Measurements from ENCODE around the gene FLRT2.

FLRT2 gene

GRCh38 chr14:85516239-85517113 lies 13.5 kb upstream of the FLRT2 start:
- Histone ChIP-seq H3K36me3 (ENCODE audit: control insufficient read depth, insufficient read depth, low read length) (no peaks in the 10 kb centered on the region), H3K4me1 (ENCODE audit: control insufficient read depth, insufficient read depth, low read length) (no peaks in the 10 kb centered on the region), H3K27me3 (ENCODE audit: control insufficient read depth, insufficient read depth, low read length, poor library complexity, severe bottlenecking) (no peaks in the 10 kb centered on the region), H3K27ac (ENCODE audit: insufficient read depth, low read depth, low read length, poor library complexity, severe bottlenecking) (no peak overlapping the region), H3K4me3 (ENCODE audit: insufficient read depth, low read depth, low read length) (no peak overlapping the region), H3K9me3 (ENCODE audit: control insufficient read depth, low read length) (no peaks in the 10 kb centered on the region)
- 93 to 96% methylated on average over 4 of the region's 5 CpGs for WGBS, 2 experiments

- WGBS, 2 experiments: 82 to 95% methylated on average over 2 of the region's 2 CpGs
- Histone ChIP-seq H3K9me3 (ENCODE audit: control insufficient read depth, low read length) (no peaks in the 10 kb centered on the region), H3K4me1 (ENCODE audit: control insufficient read depth, insufficient read depth, low read length) (no peaks in the 10 kb centered on the region), H3K4me3 (ENCODE audit: insufficient read depth, low read depth, low read length) (no peak overlapping the region), H3K27ac (ENCODE audit: insufficient read depth, low read depth, low read length, poor library complexity, severe bottlenecking) (no peak overlapping the region), H3K27me3 (ENCODE audit: control insufficient read depth, insufficient read depth, low read length, poor library complexity, severe bottlenecking) (no peaks in the 10 kb centered on the region), H3K36me3 (ENCODE audit: control insufficient read depth, insufficient read depth, low read length) (no peaks in the 10 kb centered on the region)
These were observed 12.7 kb upstream of the FLRT2 start for GRCh38 chr14:85517114-85517688.

- Histone ChIP-seq H3K27me3 (ENCODE audit: control insufficient read depth, insufficient read depth, low read length, poor library complexity, severe bottlenecking) (no peaks in the 10 kb centered on the region), H3K4me3 (ENCODE audit: insufficient read depth, low read depth, low read length) (no peak overlapping the region), H3K36me3 (ENCODE audit: control insufficient read depth, insufficient read depth, low read length) (no peaks in the 10 kb centered on the region), H3K9me3 (ENCODE audit: control insufficient read depth, low read length) (no peaks in the 10 kb centered on the region), H3K4me1 (ENCODE audit: control insufficient read depth, insufficient read depth, low read length) (no peaks in the 10 kb centered on the region), H3K27ac (ENCODE audit: insufficient read depth, low read depth, low read length, poor library complexity, severe bottlenecking) (no peak overlapping the region)
- no CpG with 5 or more reads among the region's 1 CpG for WGBS, 2 experiments
These were observed 10.2 kb upstream of the FLRT2 start for GRCh38 chr14:85519661-85520305.

GRCh38 chr14:85520581-85520980 lies 9.4 kb upstream of the FLRT2 start:
- 88 to 92% methylated on average over 4 of the region's 4 CpGs for WGBS, 2 experiments
- Histone ChIP-seq H3K27ac (ENCODE audit: insufficient read depth, low read depth, low read length, poor library complexity, severe bottlenecking) (no peak overlapping the region), H3K9me3 (ENCODE audit: control insufficient read depth, low read length) (no peaks in the 10 kb centered on the region), H3K4me3 (ENCODE audit: insufficient read depth, low read depth, low read length) (no peak overlapping the region), H3K4me1 (ENCODE audit: control insufficient read depth, insufficient read depth, low read length) (no peaks in the 10 kb centered on the region), H3K36me3 (ENCODE audit: control insufficient read depth, insufficient read depth, low read length) (no peaks in the 10 kb centered on the region), H3K27me3 (ENCODE audit: control insufficient read depth, insufficient read depth, low read length, poor library complexity, severe bottlenecking) (no peaks in the 10 kb centered on the region)

GRCh38 chr14:85523624-85524023 lies 6.3 kb upstream of the FLRT2 start:
- Histone ChIP-seq H3K4me3 (ENCODE audit: insufficient read depth, low read depth, low read length) (no peak overlapping the region), H3K27ac (ENCODE audit: insufficient read depth, low read depth, low read length, poor library complexity, severe bottlenecking) (no peak overlapping the region), H3K4me1 (ENCODE audit: control insufficient read depth, insufficient read depth, low read length) (no peaks in the 10 kb centered on the region), H3K9me3 (ENCODE audit: control insufficient read depth, low read length) (no peaks in the 10 kb centered on the region), H3K36me3 (ENCODE audit: control insufficient read depth, insufficient read depth, low read length) (no peaks in the 10 kb centered on the region), H3K27me3 (ENCODE audit: control insufficient read depth, insufficient read depth, low read length, poor library complexity, severe bottlenecking) (peaks cover 1% of the 10 kb centered on the region)
- 89 to 100% methylated on average over 1 to 2 of the region's 2 CpGs for WGBS, 2 experiments

GRCh38 chr14:85527006-85527405 lies 2.9 kb upstream of the FLRT2 start:
- no peaks in the 10 kb centered on the region for H3K9me3 ChIP-seq (ENCODE audit: control insufficient read depth, low read length)
- no peak overlapping the region for H3K27ac ChIP-seq (ENCODE audit: insufficient read depth, low read depth, low read length, poor library complexity, severe bottlenecking)
- WGBS, 2 experiments: 95% methylated on average over 1 of the region's 1 CpG; no CpG with 5 or more reads in 1 of the 2 experiments
- H3K27me3 ChIP-seq (ENCODE audit: control insufficient read depth, insufficient read depth, low read length, poor library complexity, severe bottlenecking): peaks cover 35% of the 10 kb centered on the region
- H3K4me1 ChIP-seq (ENCODE audit: control insufficient read depth, insufficient read depth, low read length): peaks cover 9% of the 10 kb centered on the region
- H3K4me3 ChIP-seq (ENCODE audit: insufficient read depth, low read depth, low read length): no peak overlapping the region
- H3K36me3 ChIP-seq (ENCODE audit: control insufficient read depth, insufficient read depth, low read length): no peaks in the 10 kb centered on the region

- Histone ChIP-seq H3K27ac (ENCODE audit: insufficient read depth, low read depth, low read length, poor library complexity, severe bottlenecking) (no peak overlapping the region), H3K9me3 (ENCODE audit: control insufficient read depth, low read length) (no peaks in the 10 kb centered on the region), H3K4me3 (ENCODE audit: insufficient read depth, low read depth, low read length) (no peak overlapping the region), H3K36me3 (ENCODE audit: control insufficient read depth, insufficient read depth, low read length) (no peaks in the 10 kb centered on the region), H3K27me3 (ENCODE audit: control insufficient read depth, insufficient read depth, low read length, poor library complexity, severe bottlenecking) (peaks cover 40% of the 10 kb centered on the region), H3K4me1 (ENCODE audit: control insufficient read depth, insufficient read depth, low read length) (peaks cover 12% of the 10 kb centered on the region)
- 75 to 80% methylated on average over 2 to 3 of the region's 3 CpGs for WGBS, 2 experiments
These were observed 2.4 kb upstream of the FLRT2 start for GRCh38 chr14:85527445-85528035.

GRCh38 chr14:85528080-85528896 lies 1.7 kb upstream of the FLRT2 start:
- WGBS, 2 experiments: 56 to 63% methylated on average over 7 of the region's 7 CpGs
- Histone ChIP-seq H3K4me3 (ENCODE audit: insufficient read depth, low read depth, low read length) (peak overlapping the region; percentile 56), H3K27ac (ENCODE audit: insufficient read depth, low read depth, low read length, poor library complexity, severe bottlenecking) (no peak overlapping the region)

GRCh38 chr14:85528897-85529631 lies 880 bp upstream of the FLRT2 start:
- Histone ChIP-seq H3K27ac (ENCODE audit: insufficient read depth, low read depth, low read length, poor library complexity, severe bottlenecking) (no peak overlapping the region), H3K4me1 (ENCODE audit: control insufficient read depth, insufficient read depth, low read length) (peaks cover 16% of the 10 kb centered on the region)

More at GRCh38 chr14:85528080-85528896, 1.7 kb upstream of the FLRT2 start:
- Histone ChIP-seq H3K36me3 (ENCODE audit: control insufficient read depth, insufficient read depth, low read length) (no peaks in the 10 kb centered on the region), H3K4me1 (ENCODE audit: control insufficient read depth, insufficient read depth, low read length) (peaks cover 16% of the 10 kb centered on the region), H3K27me3 (ENCODE audit: control insufficient read depth, insufficient read depth, low read length, poor library complexity, severe bottlenecking) (peaks cover 48% of the 10 kb centered on the region), H3K9me3 (ENCODE audit: control insufficient read depth, low read length) (no peaks in the 10 kb centered on the region)

More at GRCh38 chr14:85528897-85529631, 880 bp upstream of the FLRT2 start:
- WGBS, 2 experiments: 1% methylated on average over 26 to 27 of the region's 29 CpGs
- Histone ChIP-seq H3K36me3 (ENCODE audit: control insufficient read depth, insufficient read depth, low read length) (no peaks in the 10 kb centered on the region), H3K9me3 (ENCODE audit: control insufficient read depth, low read length) (no peaks in the 10 kb centered on the region), H3K27me3 (ENCODE audit: control insufficient read depth, insufficient read depth, low read length, poor library complexity, severe bottlenecking) (peaks cover 56% of the 10 kb centered on the region), H3K4me3 (ENCODE audit: insufficient read depth, low read depth, low read length) (peak overlapping the region; percentile 56)
